PC-9 (cell line): ENCODE data around the gene ZFP28. TPM values are rescaled to one million over a fixed set of nuclear protein-coding genes. Genes with fewer than 3 reads are reported as not detected.

Experiments
- BruUV-seq: library from RNA; stranded (reverse); fragments of 400-500 nt; replicated peaks from 2 replicates; lab custom pipeline; 2021; lab: Mats Ljungman, UMichigan
- CTCF ChIA-PET: fragments of 300-600 bp; sonication (Branson Sonifier 250); formaldehyde crosslinking; loops from one replicate; lab custom pipeline; 2022; ENCODE audit warnings: antibody characterized with exemption; lab: Charles Lee
- POLR2A ChIA-PET: fragments of 300-600 bp; sonication (Branson Sonifier 250); formaldehyde crosslinking; loops from one replicate; lab custom pipeline; 2022; ENCODE audit warnings: antibody characterized with exemption; ENCODE audit not compliant: unreplicated experiment; lab: Charles Lee
- DNase-seq, 2 experiments: peaks; one replicate each; pipeline versions ENCODE4 v3.0.0 to v3.0.0-alpha.2; 2015 to 2022; ENCODE audit warnings: mixed read lengths in 1 of 2
- H2AFZ ChIP-seq: fragments of 200-600 bp; sonication (generic); 2 replicates; pipeline ENCODE4 v1.8.1; 2017; ENCODE audit warnings: antibody characterized with exemption
- H3F3A ChIP-seq: fragments of 200-600 bp; sonication (generic); 2 replicates; pipeline ENCODE4 v1.8.1; 2017; ENCODE audit warnings: antibody characterized with exemption, mild to moderate bottlenecking, low read depth; ENCODE audit not compliant: insufficient read depth
- H3K27ac ChIP-seq: fragments of 200-600 bp; sonication (generic); 2 replicates; pipeline ENCODE4 v1.6.1; 2016; ENCODE audit warnings: mixed run types
- H3K27me3 ChIP-seq: fragments of 200-600 bp; sonication (generic); 2 replicates; pipeline ENCODE4 v1.6.1; 2016; ENCODE audit warnings: low read depth, mixed run types; ENCODE audit not compliant: insufficient read depth
- H3K36me3 ChIP-seq: fragments of 200-600 bp; sonication (generic); 2 replicates; pipeline ENCODE4 v1.6.1; 2016; ENCODE audit warnings: low read depth, mixed run types
- H3K4me1 ChIP-seq: fragments of 200-600 bp; sonication (generic); replicated peaks from 2 replicates; pipeline ENCODE4 v1.6.1; 2016; ENCODE audit warnings: mixed run types; ENCODE audit not compliant: insufficient read depth
- H3K4me2 ChIP-seq: fragments of 200-600 bp; sonication (generic); 2 replicates; pipeline ENCODE4 v1.6.1; 2017; ENCODE audit warnings: mixed run types
- H3K4me3 ChIP-seq: fragments of 200-600 bp; sonication (generic); 2 replicates; pipeline ENCODE4 v1.6.1; 2016; ENCODE audit warnings: mixed run types
- H3K79me2 ChIP-seq: fragments of 200-600 bp; sonication (generic); 2 replicates; pipeline ENCODE4 v1.6.1; 2017; ENCODE audit warnings: low read depth, mixed run types
- H3K9me2 ChIP-seq: fragments of 200-600 bp; sonication (generic); 2 replicates; pipeline ENCODE4 v1.8.1; 2017; ENCODE audit warnings: mild to moderate bottlenecking; ENCODE audit not compliant: insufficient read depth
- H3K9me3 ChIP-seq: fragments of 200-600 bp; sonication (generic); 2 replicates; pipeline ENCODE4 v1.8.1; 2016; ENCODE audit warnings: low read depth; ENCODE audit not compliant: insufficient read depth
- H4K20me1 ChIP-seq: fragments of 200-600 bp; sonication (generic); 2 replicates; pipeline ENCODE4 v1.8.1; 2017; ENCODE audit not compliant: insufficient read depth
- EZH2 ChIP-seq: fragments of 200-600 bp; sonication (generic); IDR thresholded peaks from 2 replicates; pipeline ENCODE4 v1.8.0; 2017; ENCODE audit warnings: antibody characterized with exemption, low read depth
- intact Hi-C: fragments of 100-400 bp; cut with micrococcal nuclease; formaldehyde crosslinking; loops from one replicate; pipeline ENCODE4 v1.10.0; 2022; ENCODE audit not compliant: unreplicated experiment
- total RNA-seq: library from RNA; stranded (reverse); gene quantifications from 2 replicates; pipeline ENCODE4 v1.2.3, GENCODE V29; 2021
- TF ChIP-seq, protein P1 (sequence below): fragments of 200-600 bp; sonication (generic); conservative IDR thresholded peaks from 2 replicates; pipeline ENCODE4 v1.6.1; 2017; ENCODE audit warnings: mixed run types, antibody characterized with exemption, mild to moderate bottlenecking, moderate library complexity

The ZFP28 gene
- total RNA-seq, 1 experiment from 2014 or later = 2.8 TPM

GRCh38 chr19:56573914-56574313 lies 35.2 kb downstream of the ZFP28 start:
- ChIA-PET CTCF (no interaction called here), POLR2A (no interaction called here)
- H3K9me3 ChIP-seq = peaks cover 88% of the 10 kb centered on the region

GRCh38 chr19:56577719-56578602 lies 39.2 kb downstream of the ZFP28 start:
- peaks cover 22% of the 10 kb centered on the region for H3K36me3 ChIP-seq

More at GRCh38 chr19:56573914-56574313, 35.2 kb downstream of the ZFP28 start:
- no TSS peak for BruUV-seq
- no peak for TF ChIP-seq EZH2
- TF ChIP-seq, protein P1, sequence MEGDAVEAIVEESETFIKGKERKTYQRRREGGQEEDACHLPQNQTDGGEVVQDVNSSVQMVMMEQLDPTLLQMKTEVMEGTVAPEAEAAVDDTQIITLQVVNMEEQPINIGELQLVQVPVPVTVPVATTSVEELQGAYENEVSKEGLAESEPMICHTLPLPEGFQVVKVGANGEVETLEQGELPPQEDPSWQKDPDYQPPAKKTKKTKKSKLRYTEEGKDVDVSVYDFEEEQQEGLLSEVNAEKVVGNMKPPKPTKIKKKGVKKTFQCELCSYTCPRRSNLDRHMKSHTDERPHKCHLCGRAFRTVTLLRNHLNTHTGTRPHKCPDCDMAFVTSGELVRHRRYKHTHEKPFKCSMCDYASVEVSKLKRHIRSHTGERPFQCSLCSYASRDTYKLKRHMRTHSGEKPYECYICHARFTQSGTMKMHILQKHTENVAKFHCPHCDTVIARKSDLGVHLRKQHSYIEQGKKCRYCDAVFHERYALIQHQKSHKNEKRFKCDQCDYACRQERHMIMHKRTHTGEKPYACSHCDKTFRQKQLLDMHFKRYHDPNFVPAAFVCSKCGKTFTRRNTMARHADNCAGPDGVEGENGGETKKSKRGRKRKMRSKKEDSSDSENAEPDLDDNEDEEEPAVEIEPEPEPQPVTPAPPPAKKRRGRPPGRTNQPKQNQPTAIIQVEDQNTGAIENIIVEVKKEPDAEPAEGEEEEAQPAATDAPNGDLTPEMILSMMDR = no peak
- no peaks in the 10 kb centered on the region for H4K20me1 ChIP-seq
- peaks cover 38% of the 10 kb centered on the region for H3K36me3 ChIP-seq
- no peak overlapping the region for H2AFZ ChIP-seq
- no peak overlapping the region for H3K4me3 ChIP-seq
- no peak overlapping the region for H3K27ac ChIP-seq
- no peak for DNase-seq
- no peaks in the 10 kb centered on the region for H3K9me2 ChIP-seq
- H3K27me3 ChIP-seq = no peaks in the 10 kb centered on the region
- no peaks in the 10 kb centered on the region for H3K79me2 ChIP-seq
- H3F3A ChIP-seq = peaks cover 18% of the 10 kb centered on the region; the same call in 1 of the 2 replicates
- no peak overlapping the region for H3K4me2 ChIP-seq
- no peaks in the 10 kb centered on the region for H3K4me1 ChIP-seq
- intact Hi-C loops = no loop called here

GRCh38 chr19:56594446-56594782 lies 55.7 kb downstream of the ZFP28 start:
- peaks cover 10% of the 10 kb centered on the region; the same call in 1 of the 2 replicates for H3K9me3 ChIP-seq
- TF ChIP-seq EZH2 = no peak
- TF ChIP-seq, protein P1 = no peak
- POLR2A ChIA-PET = interaction anchor here (0.6 kb wide), 1 partner anchor 495 kb away, joined by 3 read pairs; no protein-coding TSS in a partner anchor
- H3K4me3 ChIP-seq = peak overlapping the region; percentile 75; the same call in 1 of the 2 replicates
- H3K9me2 ChIP-seq = no peaks in the 10 kb centered on the region
- H3K79me2 ChIP-seq = peaks cover 14% of the 10 kb centered on the region
- CTCF ChIA-PET = interaction anchor here (0.6 kb wide), 1 partner anchor 528 kb away, joined by 4 read pairs; no protein-coding TSS in a partner anchor
- 0 out of 2 replicates have a peak, but pooled peaks cover 4% of the 10 kb centered on the region for H3K4me1 ChIP-seq
- H4K20me1 ChIP-seq = no peaks in the 10 kb centered on the region
- H3F3A ChIP-seq = no peaks in the 10 kb centered on the region
- H3K27me3 ChIP-seq = no peaks in the 10 kb centered on the region; the same call in 1 of the 2 replicates
- no peak overlapping the region for H3K27ac ChIP-seq
- DNase-seq = no peak
- peak overlapping the region; percentile 86 for H3K4me2 ChIP-seq
- intact Hi-C loops = no loop called here
- peaks cover 18% of the 10 kb centered on the region; the same call in 1 of the 2 replicates for H3K36me3 ChIP-seq
- H2AFZ ChIP-seq = peak overlapping the region; percentile 90
- BruUV-seq = no TSS peak

More at GRCh38 chr19:56577719-56578602, 39.2 kb downstream of the ZFP28 start:
- no peak overlapping the region for H3K4me2 ChIP-seq
- H3K4me1 ChIP-seq = no peaks in the 10 kb centered on the region
- H3F3A ChIP-seq = peaks cover 14% of the 10 kb centered on the region; the same call in 1 of the 2 replicates
- H3K9me3 ChIP-seq = peaks cover 85% of the 10 kb centered on the region
- H4K20me1 ChIP-seq = no peaks in the 10 kb centered on the region
- no peak for DNase-seq
- H3K27me3 ChIP-seq = no peaks in the 10 kb centered on the region
- ChIA-PET POLR2A (no interaction called here), CTCF (no interaction called here)
- no peak overlapping the region for H3K27ac ChIP-seq
- no TSS peak for BruUV-seq
- no peaks in the 10 kb centered on the region for H3K79me2 ChIP-seq
- H2AFZ ChIP-seq = no peak overlapping the region
- intact Hi-C loops = no loop called here
- H3K9me2 ChIP-seq = no peaks in the 10 kb centered on the region
- TF ChIP-seq EZH2 = no peak
- TF ChIP-seq, protein P1 = no peak
- H3K4me3 ChIP-seq = no peak overlapping the region
